Large intestine (tissue), 3 donors: Measurements from ENCODE around the gene TMEM247. TPM values are rescaled to one million over a fixed set of nuclear protein-coding genes. Genes with fewer than 3 reads are reported as not detected.

Experiments
- DNase-seq, 2 donors: peaks; one replicate each; pipeline versions ENCODE4 v3.0.0 to v3.0.0-alpha.2; 2013
- H3K27ac ChIP-seq: one replicate; pipeline ENCODE4 v1.5.1; 2013; ENCODE audit warnings: low read length
- H3K27me3 ChIP-seq: 2 replicates; pipeline ENCODE4 v1.6.1; 2013; ENCODE audit warnings: low read length; ENCODE audit not compliant: control insufficient read depth, insufficient read depth
- H3K36me3 ChIP-seq: 2 replicates; pipeline ENCODE4 v1.6.1; 2013; ENCODE audit warnings: low read length; ENCODE audit not compliant: control insufficient read depth, insufficient read depth
- H3K4me1 ChIP-seq: one replicate; pipeline ENCODE4 v1.6.1; 2013; ENCODE audit warnings: low read length; ENCODE audit not compliant: control insufficient read depth, insufficient read depth
- H3K4me3 ChIP-seq: one replicate; pipeline ENCODE4 v1.5.1; 2013; ENCODE audit warnings: low read length
- H3K9me3 ChIP-seq: one replicate; pipeline ENCODE4 v1.6.1; 2013; ENCODE audit warnings: mild to moderate bottlenecking, low read depth, low read length, moderate library complexity; ENCODE audit not compliant: control insufficient read depth
- WGBS: methylation state at CpG from one replicate; pipeline ENCODE4 v1.1.5; 2013; ENCODE audit warnings: low lambda C conversion rate; ENCODE audit not compliant: insufficient coverage; 5-methylcytosine and 5-hydroxymethylcytosine counted together
- polyA plus RNA-seq: library from polyadenylated mRNA; unstranded; fragments of 120-200 nt; gene quantifications from one replicate; pipeline ENCODE4 v1.2.1, GENCODE V29; 2013

Gene TMEM247
- polyA plus RNA-seq, 1 donor, result not detected

- 89% methylated on average over 4 of the region's 4 CpGs for WGBS
- H3K27ac ChIP-seq, result no peak overlapping the region
- H3K9me3 ChIP-seq, result no peaks in the 10 kb centered on the region
These were observed 19.3 kb downstream of the TMEM247 start for GRCh38 chr2:46498681-46499080.

GRCh38 chr2:46499392-46499785 is 20.0 kb downstream of the TMEM247 start:
- H3K36me3 ChIP-seq, result no peaks in the 10 kb centered on the region
- no CpG with 5 or more reads among the region's 7 CpGs for WGBS
- peak overlapping the region; percentile 68 for H3K4me3 ChIP-seq
- peaks cover 15% of the 10 kb centered on the region for H3K27me3 ChIP-seq
- peaks cover 15% of the 10 kb centered on the region for H3K4me1 ChIP-seq
- no peak for DNase-seq
- H3K27ac ChIP-seq, result no peak overlapping the region
- H3K9me3 ChIP-seq, result no peaks in the 10 kb centered on the region

More at GRCh38 chr2:46498681-46499080, 19.3 kb downstream of the TMEM247 start:
- Histone ChIP-seq H3K27me3 (peaks cover 15% of the 10 kb centered on the region), H3K36me3 (no peaks in the 10 kb centered on the region), H3K4me1 (peaks cover 15% of the 10 kb centered on the region), H3K4me3 (no peak overlapping the region)
- no peak for DNase-seq

GRCh38 chr2:46500801-46501200 is 21.4 kb downstream of the TMEM247 start:
- H3K36me3 ChIP-seq, result no peaks in the 10 kb centered on the region
- no peak overlapping the region for H3K4me3 ChIP-seq
- no peaks in the 10 kb centered on the region for H3K9me3 ChIP-seq
- no CpG with 5 or more reads among the region's 6 CpGs for WGBS
- no peak overlapping the region for H3K27ac ChIP-seq
- no peak for DNase-seq
- peaks cover 15% of the 10 kb centered on the region for H3K4me1 ChIP-seq
- peaks cover 15% of the 10 kb centered on the region for H3K27me3 ChIP-seq

- H3K9me3 ChIP-seq, result no peaks in the 10 kb centered on the region
- DNase-seq, result peak; percentile 52 to 76
- WGBS, result 0% methylated on average over 1 of the region's 4 CpGs
These were observed 23.0 kb downstream of the TMEM247 start for GRCh38 chr2:46502291-46502885.

GRCh38 chr2:46503686-46504085 is 24.3 kb downstream of the TMEM247 start:
- no peak for DNase-seq
- no peaks in the 10 kb centered on the region for H3K27me3 ChIP-seq
- no peak overlapping the region for H3K4me3 ChIP-seq
- no CpG with 5 or more reads among the region's 4 CpGs for WGBS
- H3K9me3 ChIP-seq, result no peaks in the 10 kb centered on the region
- H3K4me1 ChIP-seq, result peaks cover 15% of the 10 kb centered on the region
- no peak overlapping the region for H3K27ac ChIP-seq
- no peaks in the 10 kb centered on the region for H3K36me3 ChIP-seq

More at GRCh38 chr2:46502291-46502885, 23.0 kb downstream of the TMEM247 start:
- Histone ChIP-seq H3K27me3 (peaks cover 12% of the 10 kb centered on the region), H3K36me3 (no peaks in the 10 kb centered on the region), H3K4me3 (no peak overlapping the region), H3K4me1 (peaks cover 15% of the 10 kb centered on the region), H3K27ac (peak overlapping the region; percentile 38)

GRCh38 chr2:46504221-46504620 is 24.9 kb downstream of the TMEM247 start:
- 92% methylated on average over 2 of the region's 2 CpGs for WGBS
- no peak overlapping the region for H3K4me3 ChIP-seq
- no peak overlapping the region for H3K27ac ChIP-seq
- peaks cover 15% of the 10 kb centered on the region for H3K4me1 ChIP-seq
- DNase-seq, result no peak
- H3K36me3 ChIP-seq, result no peaks in the 10 kb centered on the region
- no peaks in the 10 kb centered on the region for H3K9me3 ChIP-seq
- H3K27me3 ChIP-seq, result no peaks in the 10 kb centered on the region

GRCh38 chr2:46504685-46505471 is 25.5 kb downstream of the TMEM247 start:
- Histone ChIP-seq H3K4me3 (no peak overlapping the region), H3K9me3 (no peaks in the 10 kb centered on the region), H3K36me3 (no peaks in the 10 kb centered on the region), H3K27me3 (no peaks in the 10 kb centered on the region), H3K27ac (no peak overlapping the region), H3K4me1 (peaks cover 12% of the 10 kb centered on the region)
- DNase-seq, result no peak
- 100% methylated on average over 2 of the region's 8 CpGs for WGBS

GRCh38 chr2:46505472-46505783 is 26.1 kb downstream of the TMEM247 start:
- Histone ChIP-seq H3K9me3 (no peaks in the 10 kb centered on the region), H3K27ac (no peak overlapping the region)
- no CpG with 5 or more reads among the region's 3 CpGs for WGBS

GRCh38 chr2:46506131-46506706 is 26.9 kb downstream of the TMEM247 start:
- Histone ChIP-seq H3K4me1 (peaks cover 12% of the 10 kb centered on the region), H3K27me3 (no peaks in the 10 kb centered on the region), H3K36me3 (no peaks in the 10 kb centered on the region), H3K27ac (no peak overlapping the region), H3K4me3 (no peak overlapping the region), H3K9me3 (no peaks in the 10 kb centered on the region)
- DNase-seq, result no peak
- no CpG with 5 or more reads among the region's 6 CpGs for WGBS

More at GRCh38 chr2:46505472-46505783, 26.1 kb downstream of the TMEM247 start:
- no peak for DNase-seq
- H3K27me3 ChIP-seq, result no peaks in the 10 kb centered on the region
- no peaks in the 10 kb centered on the region for H3K36me3 ChIP-seq
- no peak overlapping the region for H3K4me3 ChIP-seq
- peaks cover 12% of the 10 kb centered on the region for H3K4me1 ChIP-seq

GRCh38 chr2:46508312-46508711 is 28.9 kb downstream of the TMEM247 start:
- DNase-seq, result no peak
- no peak overlapping the region for H3K27ac ChIP-seq
- WGBS, result no CpG with 5 or more reads among the region's 3 CpGs
- H3K4me1 ChIP-seq, result no peaks in the 10 kb centered on the region
- no peak overlapping the region for H3K4me3 ChIP-seq
- H3K9me3 ChIP-seq, result no peaks in the 10 kb centered on the region
- H3K27me3 ChIP-seq, result no peaks in the 10 kb centered on the region
- H3K36me3 ChIP-seq, result no peaks in the 10 kb centered on the region
